ENCODE measurements around the gene DTNBP1. TPM values are rescaled to one million over a fixed set of nuclear protein-coding genes. Genes with fewer than 3 reads are reported as not detected.

Gene DTNBP1
- total RNA-seq (2014; rRNA removed; shearing (Covaris generic)) = 1.6 and 12.4 TPM in 2 replicates

DNA sequence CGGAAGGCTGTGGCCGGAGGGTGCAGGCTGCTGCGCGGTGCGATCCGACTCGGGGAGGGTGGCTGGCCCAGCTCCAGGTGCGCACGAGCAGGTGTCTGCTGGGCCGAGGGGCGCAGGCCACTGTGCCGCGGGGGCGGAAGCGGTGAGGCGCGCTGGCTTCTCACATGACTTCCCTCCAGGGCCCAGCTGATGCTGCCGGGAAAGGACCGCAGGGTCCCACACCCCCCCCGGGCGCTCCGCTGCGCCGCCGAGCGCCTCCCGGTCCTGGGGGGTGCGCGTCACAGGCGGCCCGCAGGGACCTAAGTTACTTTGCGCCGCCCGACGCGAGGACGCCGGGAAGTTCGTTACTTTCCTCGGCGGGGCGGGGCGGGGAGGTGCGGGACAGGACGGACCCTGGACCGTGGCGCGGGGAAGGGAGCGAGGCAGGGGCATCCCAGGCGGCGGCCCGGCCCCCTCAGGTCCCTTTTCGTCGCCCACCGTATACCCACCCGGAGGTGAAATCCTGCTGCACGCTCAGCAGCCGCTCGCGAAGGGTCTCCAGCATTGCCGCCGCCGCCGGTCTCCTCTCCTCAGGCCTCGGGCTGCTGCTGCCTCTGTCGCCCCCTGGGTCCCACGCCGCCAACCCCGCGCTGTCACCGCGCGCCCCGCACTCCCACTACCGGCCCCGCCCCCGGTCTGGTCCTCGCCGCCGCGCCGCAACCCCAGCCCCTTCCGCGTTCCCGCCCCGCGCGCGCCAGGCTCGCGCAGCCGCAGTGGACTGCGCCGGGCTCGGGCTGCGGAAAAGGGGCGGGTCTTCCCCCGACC, at the start of gene DTNBP1:
Gene DTNBP1, minus strand, starts transcription at position 703 of the 804 bp plus-strand sequence. Its CDS starts 159 bp downstream, at position 544.
- peak; percentile 38 for DNase-seq (ENCODE audit: low spot score)

- DNase-seq (ENCODE audit: low spot score) = no peak
These were observed 46.9 kb upstream of the DTNBP1 start for GRCh38 chr6:15709651-15710269.

DNA sequence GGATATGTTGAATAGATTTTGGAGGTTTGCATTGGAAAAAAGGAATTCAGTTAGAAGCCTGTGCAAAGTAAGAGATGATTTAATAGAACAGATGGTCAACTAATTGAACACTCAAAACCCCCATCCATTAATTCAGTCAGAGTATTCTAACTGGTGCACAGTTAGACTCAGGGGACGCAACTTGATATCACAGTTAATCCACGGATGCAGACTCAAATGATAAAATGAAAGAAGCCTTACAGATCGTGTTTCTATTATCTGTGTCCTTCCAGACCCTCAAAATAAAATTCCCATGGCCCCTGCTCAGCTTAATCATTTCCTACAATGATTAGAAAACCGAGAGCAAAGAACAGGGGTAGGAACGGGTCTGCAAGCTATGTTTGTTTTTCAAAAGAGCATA, 45.4 kb upstream of the DTNBP1 start:
- DNase-seq (ENCODE audit: low spot score) = no peak

DNA sequence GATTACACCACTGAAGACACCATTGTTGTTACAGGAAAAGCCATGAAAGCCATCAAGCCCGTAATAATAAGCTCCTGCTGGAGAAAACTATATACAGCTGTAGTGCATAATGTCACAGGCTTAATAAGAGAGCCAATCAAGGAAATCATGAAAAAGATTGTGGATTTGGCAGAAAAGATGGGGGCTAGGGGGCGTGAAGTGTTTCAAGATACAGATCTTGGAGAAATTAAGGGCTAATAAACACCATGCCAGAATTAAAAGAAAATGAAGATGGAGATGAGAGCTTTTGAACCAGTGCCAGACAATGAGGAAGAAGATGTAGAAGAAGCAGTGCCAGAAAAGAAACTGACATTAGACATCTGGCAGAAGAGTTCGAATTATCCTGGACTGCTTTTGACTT, 43.2 kb upstream of the DTNBP1 start:
- DNase-seq (ENCODE audit: low spot score) = no peak

DNA sequence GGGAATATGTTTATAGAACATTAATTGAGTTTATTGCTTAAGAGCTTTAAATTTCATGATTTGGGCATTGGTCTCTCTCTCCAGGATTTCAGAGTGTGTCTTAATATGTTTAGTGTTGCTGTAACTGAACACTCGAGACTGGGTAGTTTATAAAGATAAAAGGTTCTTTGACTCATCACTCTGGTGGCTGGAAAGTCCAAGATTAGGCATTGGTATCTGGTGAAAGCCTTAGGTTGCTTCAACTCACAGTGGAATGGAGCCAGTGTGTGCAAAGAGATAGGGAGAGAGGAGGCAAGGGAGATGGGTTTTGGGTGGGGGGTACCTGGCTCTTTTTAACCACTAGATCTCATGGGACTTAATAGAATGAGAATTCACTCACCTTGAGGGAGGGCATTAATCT, 35.6 kb upstream of the DTNBP1 start:
- DNase-seq (ENCODE audit: low spot score) = no peak

GRCh38 chr6:15697895-15698294, 35.1 kb upstream of the DTNBP1 start:
- no peak for DNase-seq (ENCODE audit: low spot score)

- peak; percentile 77 for DNase-seq (ENCODE audit: low spot score)
These were observed 28.5 kb upstream of the DTNBP1 start for GRCh38 chr6:15691250-15691869.

DNA sequence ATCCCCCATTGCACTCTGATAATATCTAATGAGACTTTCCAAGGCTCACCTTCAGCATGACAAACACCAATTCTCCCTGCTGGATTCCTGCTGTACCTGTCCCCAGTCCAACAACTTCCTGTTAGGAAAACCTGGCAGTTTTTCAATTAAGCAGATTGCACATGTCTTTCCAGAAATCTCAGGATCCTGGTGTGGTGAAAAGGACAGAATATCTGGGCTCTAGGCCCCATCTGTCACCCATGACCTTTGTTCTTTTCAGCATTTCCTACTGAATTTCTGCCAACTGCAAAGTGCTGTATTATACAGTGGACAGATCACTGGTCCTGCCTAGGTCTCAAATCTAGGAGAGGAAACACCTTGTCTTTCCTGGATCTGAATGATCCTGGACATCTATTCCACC, 27.7 kb upstream of the DTNBP1 start:
- DNase-seq (ENCODE audit: low spot score) = no peak

GRCh38 chr6:15689586-15690482, 27.0 kb upstream of the DTNBP1 start:
- DNase-seq (ENCODE audit: low spot score) = no peak

GRCh38 chr6:15685619-15686018, 22.8 kb upstream of the DTNBP1 start:
- DNase-seq (ENCODE audit: low spot score) = no peak

GRCh38 chr6:15682965-15683822, 20.4 kb upstream of the DTNBP1 start:
- DNase-seq (ENCODE audit: low spot score) = no peak

DNA sequence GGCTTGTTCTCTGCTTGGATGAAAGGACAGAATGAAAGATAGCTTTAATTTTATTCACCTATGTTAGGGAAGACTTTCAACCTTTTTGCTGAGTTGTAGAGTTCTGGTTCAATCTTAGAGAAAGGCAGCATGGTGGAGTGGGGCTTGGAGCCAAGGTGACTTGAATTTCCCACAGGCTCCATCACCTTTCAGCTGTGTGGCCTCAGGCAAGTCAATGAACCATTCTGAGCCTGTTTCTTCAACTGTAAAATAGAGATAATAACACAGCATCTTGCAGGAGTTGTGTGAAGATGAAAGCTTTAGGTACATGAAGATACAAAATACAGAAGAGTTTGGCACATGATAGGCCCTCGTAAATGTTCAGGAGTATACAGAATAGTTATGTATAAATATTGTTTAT, 19.1 kb upstream of the DTNBP1 start:
- no peak for DNase-seq (ENCODE audit: low spot score)

DNA sequence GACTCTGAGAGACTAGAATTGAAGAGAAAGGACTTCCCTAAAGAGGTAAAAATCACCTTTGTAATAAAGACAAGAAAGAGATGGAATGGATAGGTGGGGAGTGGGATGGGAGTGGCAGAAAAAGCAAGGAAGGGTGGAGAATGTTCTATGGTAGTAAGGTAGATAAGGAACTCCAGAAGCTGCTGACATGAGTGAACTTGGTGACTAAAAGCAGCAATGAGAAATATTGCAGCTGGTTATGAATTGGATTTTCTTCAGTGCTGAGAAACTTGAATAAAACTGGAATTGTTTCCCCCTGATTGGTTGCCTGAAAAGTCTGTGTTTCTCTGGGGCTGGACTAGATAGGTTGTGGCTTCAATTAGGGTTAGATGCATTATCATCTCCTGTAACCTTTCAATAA, 15.7 kb upstream of the DTNBP1 start:
- no peak for DNase-seq (ENCODE audit: low spot score)

DNA sequence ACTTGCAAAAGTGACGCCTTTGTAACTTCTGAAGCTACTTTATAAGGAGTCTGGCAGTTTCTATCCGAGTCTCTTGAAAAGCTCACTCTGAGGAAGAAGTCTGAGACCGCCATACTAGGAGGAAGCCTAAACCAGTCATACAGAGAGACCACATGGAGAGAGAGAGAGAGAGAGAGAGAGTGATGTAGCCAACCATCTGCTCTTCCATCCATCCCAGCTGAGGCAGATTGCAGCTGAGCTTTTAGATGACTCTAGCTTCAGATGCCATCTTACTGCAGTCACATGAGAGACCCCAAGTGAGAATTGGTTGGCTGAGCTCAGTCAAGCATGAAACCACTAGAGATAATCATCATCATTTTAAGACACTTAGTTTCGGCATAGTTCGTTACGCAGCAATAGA, 15.0 kb upstream of the DTNBP1 start:
- no peak for DNase-seq (ENCODE audit: low spot score)

GRCh38 chr6:15675536-15676220, 12.8 kb upstream of the DTNBP1 start:
- DNase-seq (ENCODE audit: low spot score) = no peak

GRCh38 chr6:15674690-15675386, 12.0 kb upstream of the DTNBP1 start:
- DNase-seq (ENCODE audit: low spot score) = no peak

DNA sequence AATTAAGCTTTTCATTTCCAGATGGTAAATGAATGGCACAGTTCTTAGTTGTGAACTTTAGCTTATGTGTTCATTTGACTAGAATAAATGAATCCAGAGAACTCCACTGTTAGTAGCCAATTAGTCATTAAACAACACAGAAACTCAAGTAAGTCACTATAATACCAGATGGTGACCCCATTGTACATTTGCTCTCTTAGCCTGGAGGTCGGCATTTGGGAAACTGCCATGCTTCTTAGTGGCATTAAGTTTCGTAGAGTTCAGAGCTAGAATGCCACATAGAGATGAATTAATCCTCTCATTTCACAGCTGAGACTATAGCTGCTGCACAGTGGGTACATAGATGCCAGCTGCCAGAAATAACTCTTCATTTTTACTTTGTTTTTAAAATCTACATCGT, 10.8 kb upstream of the DTNBP1 start:
- DNase-seq (ENCODE audit: low spot score) = no peak

GRCh38 chr6:15672818-15673217, 10.0 kb upstream of the DTNBP1 start:
- no peak for DNase-seq (ENCODE audit: low spot score)

DNA sequence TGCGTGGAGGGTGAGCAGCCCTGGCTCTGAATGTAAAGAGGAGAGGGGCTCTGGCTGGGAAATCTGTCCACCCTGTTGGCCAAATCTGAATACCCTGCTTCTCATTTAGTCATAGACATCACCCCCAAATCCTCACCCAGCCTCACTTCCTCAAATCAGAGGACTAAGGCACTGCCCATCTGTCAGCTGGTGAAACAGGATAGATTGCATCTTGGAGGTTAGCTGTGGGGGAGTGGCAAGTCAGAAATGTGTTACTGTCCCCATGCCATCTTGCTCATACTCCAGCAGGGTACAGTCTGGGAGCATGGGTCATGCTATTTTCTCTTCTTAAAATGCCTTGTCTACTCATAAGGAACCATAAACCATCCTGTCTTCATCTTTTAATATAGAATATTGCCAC, 9.5 kb upstream of the DTNBP1 start:
- no peak for DNase-seq (ENCODE audit: low spot score)

DNA sequence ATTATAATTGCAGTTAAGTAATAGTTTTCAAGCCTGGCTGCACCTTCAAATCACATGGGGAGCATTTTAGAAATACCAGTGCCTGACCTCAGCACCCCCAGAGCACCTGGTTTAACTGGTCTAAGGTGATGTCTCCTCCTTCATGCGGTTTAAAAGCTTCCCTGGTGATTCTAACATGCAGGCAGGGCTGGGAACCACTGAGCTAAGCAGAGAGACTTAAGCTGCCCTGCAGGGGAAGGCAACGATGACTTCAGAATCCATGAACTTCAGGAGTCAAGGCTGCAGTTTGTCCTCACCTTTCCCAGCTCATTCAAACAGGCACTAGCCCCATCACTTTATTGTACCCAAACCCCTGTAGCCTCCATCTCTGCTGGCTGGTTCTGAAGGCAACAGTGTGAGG, 6.1 kb upstream of the DTNBP1 start:
- no peak for DNase-seq (ENCODE audit: low spot score)

All from A172 (cell line).